GM23248 (cell line): ENCODE measurements around the gene MYO5A.

Experiments
- EZH2 ChIP-seq: fragments of 200-600 bp; sonication (generic); IDR thresholded peaks from 2 replicates; pipeline ENCODE4 v1.6.1; 2018; ENCODE audit warnings: antibody characterized with exemption, mild to moderate bottlenecking; ENCODE audit not compliant: insufficient read depth, poor library complexity, severe bottlenecking
- EZH2phosphoT487 ChIP-seq: fragments of 200-600 bp; sonication (generic); IDR thresholded peaks from 2 replicates; pipeline ENCODE4 v1.6.1; 2018; ENCODE audit warnings: antibody characterized with exemption, moderate library complexity, mild to moderate bottlenecking, low read depth; ENCODE audit not compliant: insufficient read depth

DNA sequence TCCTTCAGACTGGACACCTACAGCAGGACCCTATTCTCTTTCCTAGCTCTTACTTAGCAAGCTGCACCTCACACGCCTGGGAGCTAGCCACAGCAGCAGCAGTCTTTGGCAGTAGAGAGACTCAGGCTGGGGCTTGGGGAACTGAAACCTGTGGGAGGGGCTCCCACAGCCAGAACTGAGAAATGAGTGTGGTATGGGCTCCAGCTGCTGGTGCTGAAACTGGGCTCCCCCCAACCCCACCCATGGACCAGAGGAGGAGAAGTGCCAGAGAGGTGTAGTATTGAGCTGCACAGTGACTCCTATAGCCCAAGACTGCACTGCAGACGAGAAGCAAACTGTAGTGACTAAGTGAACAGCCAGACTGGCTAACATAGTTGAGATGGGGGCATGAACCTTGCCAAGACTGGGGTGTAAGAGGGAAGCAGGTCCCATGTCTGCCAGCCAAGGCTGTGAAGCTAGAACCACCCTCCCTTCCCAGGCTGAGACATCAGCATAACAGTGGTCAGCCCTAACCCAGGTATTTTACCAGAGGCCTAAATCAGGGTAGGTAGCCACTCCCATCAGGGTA is 62.5 kb downstream of the MYO5A start:
- TF ChIP-seq EZH2phosphoT487 (no peak), EZH2 (no peak)
